WERI-Rb-1 (cell line): Measurements from ENCODE around the gene DNAH8.
A peak's percentile ranks its signal among the peaks of the same experiment; 100 is the strongest.

ENCODE experiments used
- DNase-seq: peaks from one replicate; pipeline ENCODE4 v3.0.0-alpha.2; 2020
- H3K27ac ChIP-seq: fragments of 250-450 bp; sonication (Bioruptor Pico); 2 replicates; pipeline ENCODE4 v1.5.1; 2020; ENCODE audit warnings: mild to moderate bottlenecking, moderate library complexity
- H3K27me3 ChIP-seq: fragments of 250-450 bp; sonication (Bioruptor Pico); 2 replicates; pipeline ENCODE4 v1.5.1; 2021; ENCODE audit warnings: mild to moderate bottlenecking, low read depth, moderate library complexity; ENCODE audit not compliant: insufficient read depth, severe bottlenecking
- H3K36me3 ChIP-seq: fragments of 250-450 bp; sonication (Bioruptor Pico); 2 replicates; pipeline ENCODE4 v1.5.1; 2020; ENCODE audit warnings: mild to moderate bottlenecking, moderate library complexity
- H3K4me3 ChIP-seq: 2 replicates; pipeline ENCODE4 v1.5.1; 2011; ENCODE audit warnings: low read depth, mild to moderate bottlenecking, control low read depth, low read length
- H3K9me3 ChIP-seq: fragments of 250-450 bp; sonication (Bioruptor Pico); 2 replicates; pipeline ENCODE4 v1.5.1; 2021; ENCODE audit warnings: mild to moderate bottlenecking, moderate library complexity; ENCODE audit not compliant: severe bottlenecking
- TF ChIP-seq, protein P1 (sequence below): IDR thresholded peaks from 2 replicates; pipeline ENCODE4 v1.5.1; 2011; ENCODE audit warnings: low read depth, mild to moderate bottlenecking, control low read depth, inconsistent platforms, low read length

The DNAH8 gene

DNA sequence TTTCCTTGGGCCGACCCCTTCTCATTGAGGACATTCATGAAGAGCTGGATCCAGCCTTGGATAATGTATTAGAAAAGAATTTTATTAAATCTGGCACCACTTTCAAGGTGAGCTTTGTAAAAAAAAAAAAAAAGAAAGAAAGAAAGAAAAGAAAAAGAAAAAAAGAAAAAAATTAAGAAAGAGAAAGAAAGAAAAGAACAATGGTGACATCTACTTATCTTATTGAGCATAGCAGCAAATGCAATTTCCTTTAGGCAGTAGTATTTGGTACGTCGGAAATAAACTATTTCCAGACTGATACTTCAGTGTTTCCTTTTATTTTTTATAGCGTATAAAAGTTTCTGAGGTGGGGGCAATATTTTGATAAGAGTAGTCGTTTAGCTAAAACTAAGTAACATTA is 214.4 kb downstream of the DNAH8 start:
- Histone ChIP-seq H3K36me3 (no peaks in the 10 kb centered on the region), H3K9me3 (no peaks in the 10 kb centered on the region), H3K27ac (no peak overlapping the region), H3K27me3 (no peaks in the 10 kb centered on the region), H3K4me3 (no peak overlapping the region)
- no peak for DNase-seq
- TF ChIP-seq, protein P1, sequence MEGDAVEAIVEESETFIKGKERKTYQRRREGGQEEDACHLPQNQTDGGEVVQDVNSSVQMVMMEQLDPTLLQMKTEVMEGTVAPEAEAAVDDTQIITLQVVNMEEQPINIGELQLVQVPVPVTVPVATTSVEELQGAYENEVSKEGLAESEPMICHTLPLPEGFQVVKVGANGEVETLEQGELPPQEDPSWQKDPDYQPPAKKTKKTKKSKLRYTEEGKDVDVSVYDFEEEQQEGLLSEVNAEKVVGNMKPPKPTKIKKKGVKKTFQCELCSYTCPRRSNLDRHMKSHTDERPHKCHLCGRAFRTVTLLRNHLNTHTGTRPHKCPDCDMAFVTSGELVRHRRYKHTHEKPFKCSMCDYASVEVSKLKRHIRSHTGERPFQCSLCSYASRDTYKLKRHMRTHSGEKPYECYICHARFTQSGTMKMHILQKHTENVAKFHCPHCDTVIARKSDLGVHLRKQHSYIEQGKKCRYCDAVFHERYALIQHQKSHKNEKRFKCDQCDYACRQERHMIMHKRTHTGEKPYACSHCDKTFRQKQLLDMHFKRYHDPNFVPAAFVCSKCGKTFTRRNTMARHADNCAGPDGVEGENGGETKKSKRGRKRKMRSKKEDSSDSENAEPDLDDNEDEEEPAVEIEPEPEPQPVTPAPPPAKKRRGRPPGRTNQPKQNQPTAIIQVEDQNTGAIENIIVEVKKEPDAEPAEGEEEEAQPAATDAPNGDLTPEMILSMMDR = no peak

DNA sequence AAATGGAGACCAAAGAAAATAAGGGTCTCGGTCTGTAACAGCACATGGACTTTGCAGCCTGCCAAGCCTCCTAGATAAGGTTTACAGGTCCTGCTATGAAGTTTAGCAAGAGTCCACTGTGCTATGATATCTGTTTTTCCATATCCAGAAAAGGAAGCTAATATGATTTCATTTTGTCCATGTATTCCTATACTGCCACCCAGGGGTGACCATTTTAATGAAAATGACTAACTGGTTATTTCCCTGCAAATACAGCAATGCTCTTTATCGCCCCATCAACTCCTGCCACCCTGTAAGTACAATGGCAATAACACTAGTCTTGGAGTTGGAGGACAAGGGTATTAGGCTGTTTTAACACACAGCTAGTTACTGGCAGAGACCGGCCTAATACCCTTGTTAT is 218.3 kb downstream of the DNAH8 start:
- H3K9me3 ChIP-seq = peaks cover 4% of the 10 kb centered on the region
- H3K4me3 ChIP-seq = no peak overlapping the region
- TF ChIP-seq, protein P1 = peak; percentile 37; the same call in 1 of the 2 replicates
- H3K27me3 ChIP-seq = no peaks in the 10 kb centered on the region
- peak; percentile 19 for DNase-seq
- no peaks in the 10 kb centered on the region for H3K36me3 ChIP-seq
- H3K27ac ChIP-seq = no peak overlapping the region

DNA sequence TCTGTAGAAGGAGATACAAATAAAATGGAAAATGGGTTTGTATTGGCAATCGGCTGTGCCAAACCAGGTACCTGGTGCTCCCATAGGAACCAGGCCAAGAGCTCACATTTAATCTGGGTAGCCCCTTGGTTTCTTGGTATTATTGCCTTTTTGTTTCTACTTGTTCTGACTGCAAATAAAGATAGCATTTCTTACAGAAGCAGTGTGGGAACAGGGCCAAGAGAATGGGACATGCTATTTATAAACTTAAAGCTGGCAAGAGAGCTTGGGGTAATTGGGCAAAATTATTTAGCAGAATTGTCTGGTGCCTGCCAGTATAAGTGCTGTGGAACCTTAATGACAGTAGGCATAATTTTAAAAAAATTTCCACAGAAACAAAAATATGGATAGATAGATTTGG is 219.9 kb downstream of the DNAH8 start:
- DNase-seq = no peak
- TF ChIP-seq, protein P1 = no peak
- no peak overlapping the region for H3K27ac ChIP-seq

DNA sequence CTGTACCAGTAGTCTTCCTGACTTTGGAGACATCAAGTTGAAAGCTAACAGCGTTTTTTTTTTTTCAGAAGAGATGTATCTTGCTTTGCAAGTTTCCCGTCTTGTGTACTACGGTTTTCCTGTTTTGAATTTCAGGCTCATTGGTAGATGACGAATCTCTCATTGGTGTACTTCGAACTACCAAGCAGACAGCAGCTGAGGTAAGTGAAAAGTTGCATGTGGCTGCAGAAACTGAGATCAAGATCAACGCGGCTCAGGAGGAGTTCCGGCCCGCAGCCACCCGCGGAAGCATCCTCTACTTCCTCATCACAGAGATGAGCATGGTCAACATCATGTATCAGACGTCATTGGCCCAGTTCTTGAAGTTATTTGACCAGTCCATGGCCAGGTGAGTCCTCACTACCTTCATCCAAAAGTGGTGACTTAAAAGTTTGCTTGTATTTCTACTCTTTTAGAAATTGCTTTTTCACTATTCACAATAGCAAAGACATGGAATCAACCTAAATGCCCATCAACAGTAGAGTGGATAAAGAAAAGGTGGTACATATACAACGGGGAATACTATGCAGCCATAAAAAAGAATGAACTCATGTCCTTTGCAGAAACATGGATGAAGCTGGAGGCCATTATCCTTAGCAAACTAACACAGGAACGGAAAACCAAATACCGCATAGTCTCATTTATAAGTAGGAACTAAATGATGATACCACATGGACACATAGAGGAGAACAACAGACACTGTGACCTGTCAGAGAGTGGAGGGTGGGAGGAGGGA is 222.9 kb downstream of the DNAH8 start:
- H3K4me3 ChIP-seq = no peak overlapping the region
- H3K9me3 ChIP-seq = peaks cover 4% of the 10 kb centered on the region
- no peak overlapping the region for H3K27ac ChIP-seq
- no peak for DNase-seq
- TF ChIP-seq, protein P1 = no peak
- no peaks in the 10 kb centered on the region for H3K27me3 ChIP-seq
- H3K36me3 ChIP-seq = no peaks in the 10 kb centered on the region

More for the DNA sequence above, 219.9 kb downstream of the DNAH8 start:
- no peaks in the 10 kb centered on the region for H3K27me3 ChIP-seq
- H3K36me3 ChIP-seq = no peaks in the 10 kb centered on the region
- H3K4me3 ChIP-seq = no peak overlapping the region
- H3K9me3 ChIP-seq = peaks cover 4% of the 10 kb centered on the region

DNA sequence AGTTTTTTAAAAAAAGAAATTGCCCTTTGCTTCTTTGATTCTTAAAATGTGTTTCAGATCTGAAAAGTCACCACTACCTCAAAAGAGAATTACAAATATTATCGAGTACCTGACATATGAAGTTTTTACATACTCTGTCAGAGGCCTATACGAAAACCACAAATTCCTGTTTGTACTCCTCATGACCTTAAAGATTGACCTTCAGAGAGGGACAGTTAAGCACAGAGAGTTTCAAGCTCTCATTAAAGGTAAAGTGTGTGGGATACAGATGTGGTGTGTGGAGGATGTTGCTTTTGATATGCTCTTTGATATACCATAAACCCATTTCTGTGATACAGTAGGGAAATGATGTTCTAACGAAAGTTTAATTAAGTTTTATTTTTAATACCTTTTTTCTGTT is 223.6 kb downstream of the DNAH8 start:
- H3K36me3 ChIP-seq = no peaks in the 10 kb centered on the region
- peaks cover 4% of the 10 kb centered on the region for H3K9me3 ChIP-seq
- H3K4me3 ChIP-seq = no peak overlapping the region
- no peak overlapping the region for H3K27ac ChIP-seq
- H3K27me3 ChIP-seq = no peaks in the 10 kb centered on the region
- DNase-seq = no peak
- TF ChIP-seq, protein P1 = no peak

DNA sequence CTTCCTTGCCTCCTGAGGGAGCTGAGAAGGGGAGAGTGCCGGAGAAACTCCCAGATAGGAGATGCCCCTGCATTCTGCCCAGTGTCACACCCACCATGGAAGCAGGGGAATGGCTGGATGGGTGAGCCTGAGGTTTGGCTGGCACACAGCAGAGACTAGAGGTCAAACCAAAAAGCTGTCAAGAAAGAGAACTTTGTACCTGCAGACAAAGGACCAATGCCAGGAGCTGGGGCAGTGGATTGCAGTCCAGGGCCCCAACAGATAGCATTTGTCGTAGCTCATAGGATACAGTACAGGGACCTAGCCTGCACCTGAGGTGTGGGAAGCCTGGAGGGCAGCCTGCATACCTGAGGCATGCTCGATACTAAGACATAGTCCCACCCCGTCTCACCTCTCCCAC is 227.3 kb downstream of the DNAH8 start:
- peaks cover 4% of the 10 kb centered on the region for H3K9me3 ChIP-seq
- no peak for DNase-seq
- no peak overlapping the region for H3K4me3 ChIP-seq
- TF ChIP-seq, protein P1 = no peak
- no peaks in the 10 kb centered on the region for H3K27me3 ChIP-seq
- no peaks in the 10 kb centered on the region for H3K36me3 ChIP-seq
- H3K27ac ChIP-seq = no peak overlapping the region
